HuH-7 (cell line): ENCODE data around the gene RASSF4.

Source experiments
- DNase-seq: peaks from one replicate; pipeline ENCODE4 v3.0.0; 2011; ENCODE audit warnings: low spot score

Gene RASSF4

DNA sequence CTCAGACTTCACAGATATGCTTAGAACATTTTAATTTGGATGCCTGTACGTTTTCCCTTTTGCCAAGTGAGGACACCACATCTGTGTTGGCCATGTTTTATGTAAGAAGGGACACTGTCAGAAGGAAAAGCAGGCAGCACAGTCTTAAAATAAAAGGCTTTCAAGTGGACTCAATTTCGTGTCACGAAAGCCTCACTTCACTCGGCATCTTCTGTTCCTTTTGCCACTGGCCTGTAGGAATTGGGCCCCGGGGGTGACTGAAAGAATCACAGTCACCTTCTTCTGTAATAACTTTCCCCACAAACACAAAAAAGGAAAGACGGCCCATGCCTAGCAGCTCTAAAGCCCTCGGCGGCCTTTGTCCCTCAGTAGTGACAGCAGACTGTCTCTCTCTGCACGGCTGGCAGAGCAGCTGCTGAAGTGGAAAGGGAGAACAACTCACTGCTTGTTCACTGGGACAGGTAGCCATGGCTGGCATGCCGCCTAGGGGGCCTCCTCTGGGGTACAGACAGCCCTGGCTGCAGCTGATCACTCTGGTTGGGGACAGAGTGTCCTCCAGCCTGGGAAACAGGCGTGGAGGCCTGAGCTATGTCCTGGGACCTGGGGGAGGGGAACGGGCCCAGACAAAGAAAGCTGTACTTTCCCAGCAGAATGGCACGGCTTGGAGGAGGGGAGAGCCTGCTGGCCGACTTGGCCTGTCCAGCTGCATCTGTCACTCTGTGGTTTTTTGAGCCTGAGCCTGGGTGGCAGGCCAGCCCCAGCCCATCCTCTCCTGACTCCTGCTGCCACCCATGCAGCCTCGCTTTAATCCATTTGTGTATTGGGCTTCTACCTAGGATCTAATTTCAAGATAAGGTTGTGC, 4.4 kb downstream of the RASSF4 start:
- no peak for DNase-seq

DNA sequence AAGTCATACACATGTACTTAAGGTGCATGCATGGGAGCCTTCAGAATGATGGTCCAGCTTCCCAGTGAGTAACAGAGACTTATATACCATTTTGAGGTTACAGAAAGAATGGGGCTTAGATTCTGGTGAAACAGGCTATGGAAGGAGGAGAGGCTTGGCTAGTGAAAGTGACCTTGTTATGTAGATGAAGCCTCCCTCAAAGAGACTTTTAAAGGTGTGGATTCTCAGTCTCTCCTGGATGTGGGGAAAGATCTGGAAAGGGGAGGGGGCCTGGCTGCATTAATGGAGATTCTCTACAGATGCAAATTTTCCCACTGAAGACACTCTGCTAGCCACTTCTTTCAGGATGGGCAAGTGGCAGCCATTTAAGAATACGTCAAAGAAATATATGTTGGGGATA, 5.5 kb downstream of the RASSF4 start:
- DNase-seq, result no peak

DNA sequence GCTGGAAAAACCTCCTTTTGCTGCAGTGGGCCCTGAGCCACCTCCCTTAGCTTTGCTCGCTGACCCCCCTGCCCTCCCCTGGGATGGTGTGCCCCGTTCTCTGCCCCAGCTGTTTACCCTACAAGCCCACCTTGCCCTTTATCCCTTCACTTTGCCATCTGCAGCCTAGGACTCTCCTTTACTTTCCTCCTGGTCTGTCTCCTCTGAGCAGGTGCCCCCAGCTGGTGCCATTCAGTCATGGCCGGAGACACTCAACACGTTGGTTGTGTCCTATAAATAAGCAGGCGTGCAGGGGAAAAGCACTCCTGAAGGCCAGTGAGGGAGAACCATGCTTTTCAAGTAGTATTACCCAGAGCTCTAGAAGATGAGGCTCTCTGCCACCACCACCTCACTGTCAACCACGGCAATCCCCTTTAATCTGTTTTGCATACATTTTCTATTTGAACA, 6.1 kb downstream of the RASSF4 start:
- DNase-seq, result no peak

DNA sequence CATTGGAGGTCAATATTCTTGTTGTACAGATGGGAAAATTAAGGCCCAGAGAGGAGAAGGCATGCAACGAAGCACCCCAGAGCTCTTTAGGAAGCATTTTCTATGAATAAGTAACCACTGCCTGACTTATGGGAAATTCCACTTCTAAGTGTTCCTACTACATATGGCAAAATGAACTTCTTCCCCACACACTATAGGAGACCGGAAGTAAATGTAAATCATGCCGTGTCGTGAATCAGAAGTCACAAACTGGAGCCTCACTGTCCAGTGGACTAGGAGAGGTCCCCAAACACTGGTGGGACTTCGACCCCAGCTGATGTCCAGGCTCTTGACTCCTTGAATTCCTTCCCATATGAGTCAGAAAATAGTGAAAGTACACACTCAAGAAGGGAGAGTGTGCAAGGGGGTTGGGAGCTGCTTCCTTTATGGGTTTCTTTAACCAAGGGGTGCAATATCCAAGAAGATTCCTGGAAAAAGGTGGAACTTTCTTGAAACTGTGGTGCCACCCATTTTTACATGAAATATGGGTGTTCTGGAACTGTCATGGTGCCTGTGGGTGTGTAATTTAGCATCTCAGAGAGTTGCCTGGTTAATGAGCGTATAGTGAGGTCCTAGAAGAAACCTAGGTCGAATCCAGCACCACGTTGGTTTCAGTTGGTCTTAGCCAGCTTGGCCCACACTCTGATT, 6.7 kb downstream of the RASSF4 start:
- DNase-seq, result no peak

DNA sequence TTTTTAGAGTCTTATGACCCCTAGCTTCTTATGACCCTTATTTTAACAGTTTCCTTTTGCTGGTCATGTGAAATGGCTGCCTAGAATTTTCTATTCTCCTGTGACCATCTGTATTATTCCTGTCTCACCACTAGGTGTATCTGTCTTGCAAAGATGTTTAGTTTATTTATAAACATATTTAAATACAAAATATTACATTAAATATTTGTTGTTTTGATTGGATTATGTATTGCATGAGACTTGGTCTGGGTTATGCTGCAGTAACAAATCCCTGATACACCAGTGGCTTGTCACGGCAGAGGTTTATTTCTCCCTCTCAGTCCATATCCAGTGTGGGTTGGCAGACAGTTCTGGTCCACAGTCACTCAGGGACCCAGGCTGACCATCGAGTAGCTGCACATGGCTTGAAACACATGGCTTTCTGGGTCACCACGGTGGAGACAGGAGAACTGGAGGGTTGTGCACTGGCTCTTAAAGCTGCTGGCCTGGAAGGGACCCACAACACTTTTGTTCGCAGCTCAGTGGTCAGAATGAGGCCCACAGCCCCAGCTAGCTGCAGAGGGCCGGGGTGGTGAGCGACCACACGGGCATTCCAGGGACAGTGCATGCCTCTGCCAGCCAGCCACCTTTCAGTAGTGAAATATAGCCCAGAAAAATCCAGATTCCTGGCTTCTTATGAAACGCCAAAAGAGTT, 7.4 kb downstream of the RASSF4 start:
- no peak for DNase-seq

DNA sequence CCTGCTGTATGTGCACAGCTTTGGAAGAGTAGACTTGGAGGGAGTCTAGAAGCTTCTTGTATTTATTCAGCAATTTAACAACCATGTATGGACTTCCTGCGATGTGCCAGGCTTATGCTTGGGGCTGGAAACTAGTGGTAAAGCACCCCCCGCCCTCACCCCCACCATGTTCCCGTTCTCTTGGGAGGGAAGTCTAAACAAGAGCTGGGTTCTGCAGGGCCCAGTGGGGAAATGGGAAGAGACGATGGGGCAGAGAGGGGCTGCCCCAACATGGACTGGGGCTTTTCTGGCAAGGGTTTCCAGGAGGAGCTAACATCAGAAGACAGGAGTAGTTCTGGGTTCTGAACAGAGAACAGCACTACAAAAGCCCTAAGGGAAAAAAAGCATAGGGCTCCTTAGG, 8.0 kb downstream of the RASSF4 start:
- DNase-seq, result no peak

DNA sequence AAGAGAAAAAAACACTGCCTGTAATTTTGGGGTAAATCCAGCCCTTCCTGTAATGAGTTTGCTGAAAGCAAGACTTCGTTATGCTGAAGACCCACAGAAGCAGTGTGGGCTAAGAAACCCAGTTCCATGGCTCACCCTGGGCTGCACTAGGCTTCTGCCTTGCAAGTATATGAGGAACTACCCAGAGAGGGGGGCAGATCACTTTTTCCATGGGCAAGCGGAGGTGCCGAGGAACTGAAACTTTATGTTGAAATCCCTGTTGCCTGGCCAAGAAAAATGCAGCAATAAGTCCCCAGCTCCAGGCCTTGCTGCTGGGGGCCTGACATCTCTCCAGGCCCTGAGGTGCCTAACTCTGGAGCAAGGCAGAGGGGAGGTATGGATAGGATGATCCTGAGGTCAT, 8.5 kb downstream of the RASSF4 start:
- no peak for DNase-seq

DNA sequence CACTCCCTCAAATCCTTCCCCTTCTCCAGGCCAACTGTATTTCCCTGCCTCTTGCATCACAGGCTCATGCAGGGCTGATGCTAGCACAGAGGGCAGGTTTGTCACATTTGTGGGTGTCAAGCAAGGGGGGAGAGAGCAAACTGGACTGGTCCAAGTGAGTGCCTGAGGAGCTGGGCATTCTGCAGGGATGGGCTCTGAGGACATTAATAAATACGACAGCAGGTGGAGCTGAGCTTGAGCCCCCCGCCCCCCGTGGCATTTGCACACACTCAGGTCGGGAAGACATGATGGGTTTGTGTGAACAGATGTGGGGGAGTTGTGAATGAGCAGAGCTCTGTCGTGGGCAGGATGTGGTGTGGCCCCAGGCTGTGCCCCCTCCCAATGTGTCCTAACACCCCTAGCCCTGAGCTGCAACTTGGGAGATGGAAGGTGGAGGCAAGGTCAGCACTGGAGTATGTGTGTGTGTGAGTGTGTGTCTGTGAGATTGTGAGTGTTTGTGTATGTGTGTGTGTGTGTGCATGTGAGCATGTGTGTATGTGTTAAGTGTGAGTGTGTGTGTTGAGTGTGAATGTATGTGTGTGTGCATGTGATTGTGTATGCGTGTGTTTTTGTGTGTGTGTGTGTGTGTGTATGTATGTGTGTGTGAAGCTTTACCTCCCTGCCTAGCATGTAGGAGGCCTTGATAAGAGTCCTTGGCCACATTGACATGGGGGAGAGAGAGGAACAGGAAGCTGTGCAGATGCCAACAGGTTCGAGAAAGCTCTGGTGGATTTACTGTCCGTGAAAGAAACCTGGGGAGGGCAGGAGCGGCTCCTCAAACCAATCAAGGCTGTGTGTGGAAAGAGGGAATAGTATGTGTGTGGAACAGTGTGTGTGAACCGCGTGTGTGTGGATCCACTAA, 9.1 kb downstream of the RASSF4 start:
- no peak for DNase-seq

DNA sequence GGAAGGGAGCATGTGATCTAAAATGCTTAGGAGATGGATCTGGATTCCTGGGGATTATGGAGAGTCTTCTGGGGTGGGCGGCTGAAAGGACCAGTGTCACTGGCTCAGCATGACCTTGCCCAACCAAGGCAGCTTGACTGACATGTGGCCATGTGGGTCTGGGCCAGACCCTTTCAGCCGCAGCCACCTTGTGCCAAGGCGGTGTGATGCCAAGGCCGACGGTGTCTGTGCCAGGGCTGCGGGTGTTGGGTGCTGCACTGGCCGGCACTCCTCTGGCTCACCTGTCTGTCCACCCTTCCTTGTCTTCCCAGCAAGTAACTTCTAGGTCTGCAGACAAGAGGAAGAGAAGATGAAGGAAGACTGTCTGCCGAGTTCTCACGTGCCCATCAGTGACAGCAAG, 10.3 kb downstream of the RASSF4 start:
- no peak for DNase-seq

DNA sequence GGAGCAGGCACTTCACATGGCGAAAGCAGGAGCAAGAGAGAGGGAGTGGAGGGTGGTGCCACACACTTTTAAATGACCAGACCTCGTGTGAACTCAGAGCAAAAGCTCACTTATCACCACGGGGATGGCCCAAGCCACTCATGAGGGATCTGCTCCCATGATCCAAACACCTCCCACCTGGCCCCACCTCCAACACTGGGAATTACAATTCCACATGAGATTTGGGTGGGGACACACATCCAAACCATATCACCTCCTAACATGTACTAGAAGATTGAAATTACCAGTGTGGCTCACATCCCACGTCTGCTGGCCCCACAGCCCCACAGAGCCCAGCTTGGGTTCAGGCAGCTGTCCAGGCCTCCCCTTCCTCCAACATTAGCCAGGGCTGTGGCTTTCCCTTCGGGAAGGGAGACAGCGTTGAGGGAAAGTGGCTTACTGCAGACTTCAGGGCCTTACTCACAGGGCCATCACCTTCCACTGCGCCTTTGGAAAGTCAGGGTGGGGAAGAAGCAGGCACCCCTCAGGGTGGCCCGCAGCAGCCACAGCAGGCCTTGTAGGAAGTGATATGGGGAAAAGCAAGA, 11.3 kb downstream of the RASSF4 start:
- no peak for DNase-seq

DNA sequence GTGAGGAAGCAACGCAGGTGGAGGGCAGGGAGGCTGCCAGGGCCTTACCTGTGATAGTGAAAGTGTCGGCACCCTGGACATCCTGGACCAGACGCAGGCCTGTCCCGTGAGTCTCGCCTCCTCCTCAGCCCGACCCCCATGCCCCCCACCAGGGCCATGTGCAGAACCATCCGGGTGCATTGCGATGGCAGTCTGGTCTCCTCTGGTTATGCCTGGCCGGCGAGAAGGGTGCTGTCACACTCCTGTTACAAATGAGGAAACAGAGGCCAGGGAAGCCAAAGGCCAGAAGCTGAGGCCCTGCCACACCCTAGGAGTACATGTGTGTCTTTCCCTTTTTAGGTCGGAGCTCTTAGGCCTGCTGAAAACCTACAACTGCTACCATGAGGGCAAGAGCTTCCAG, 11.8 kb downstream of the RASSF4 start:
- DNase-seq, result no peak

DNA sequence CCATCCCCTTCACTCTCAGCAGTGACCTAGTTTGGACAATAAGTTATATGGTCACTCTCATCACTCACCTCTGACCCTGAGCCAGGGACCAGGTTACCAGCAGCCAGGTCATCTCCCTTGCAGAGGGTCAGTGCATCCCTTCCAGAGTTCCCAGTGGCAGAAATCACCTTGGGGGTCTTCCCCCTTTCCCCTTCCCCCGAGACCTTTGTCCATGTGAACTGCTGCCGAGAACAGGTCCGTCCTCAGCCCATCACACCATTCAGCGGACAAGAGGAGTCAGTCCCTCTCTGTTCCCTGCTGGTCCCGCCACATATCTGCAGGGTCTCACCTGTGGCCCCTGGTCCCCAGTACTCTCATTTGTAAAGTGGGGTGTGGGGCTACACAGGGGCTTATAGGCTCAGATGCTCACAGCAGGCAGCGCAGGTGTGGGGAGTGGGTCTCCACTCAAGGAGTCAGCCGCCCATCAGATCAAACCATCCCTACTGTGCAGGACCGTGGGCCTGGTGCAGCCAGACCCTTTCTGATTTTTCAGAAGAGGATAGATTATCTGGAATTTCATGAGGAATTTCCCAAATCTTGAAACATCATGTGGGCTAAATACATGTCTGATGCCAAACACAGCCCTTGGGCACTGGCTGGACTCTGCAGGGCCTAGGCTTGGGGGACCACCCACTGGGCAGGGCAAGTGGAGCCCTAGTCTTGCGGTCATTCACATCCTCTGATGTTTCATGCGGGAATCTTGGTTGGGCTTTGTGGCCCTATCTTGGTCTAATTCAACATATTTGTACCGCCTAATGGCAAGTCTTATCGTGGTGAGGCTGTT, 12.5 kb downstream of the RASSF4 start:
- DNase-seq, result no peak

DNA sequence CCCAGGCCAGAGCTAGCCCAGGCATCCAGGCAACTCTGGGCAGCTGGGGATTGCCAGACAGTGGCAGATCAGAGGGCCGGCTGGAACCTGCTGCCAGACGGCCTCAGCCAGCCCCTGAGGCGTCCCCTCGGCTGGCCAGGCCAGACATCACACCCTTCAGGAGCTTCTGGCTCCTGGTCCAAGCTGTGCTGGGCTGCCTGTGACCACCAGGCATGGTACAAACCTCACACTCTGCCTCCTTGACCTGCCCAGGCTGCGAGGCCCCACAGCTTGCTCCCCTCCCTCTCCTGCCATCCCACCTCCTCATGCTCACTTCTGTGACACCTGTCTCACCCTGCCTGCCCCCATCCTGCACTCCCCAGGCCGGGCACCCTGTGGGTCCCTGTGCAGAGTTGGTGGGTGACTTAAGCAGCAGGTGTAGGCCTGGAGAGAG, 13.3 kb downstream of the RASSF4 start:
- no peak for DNase-seq

DNA sequence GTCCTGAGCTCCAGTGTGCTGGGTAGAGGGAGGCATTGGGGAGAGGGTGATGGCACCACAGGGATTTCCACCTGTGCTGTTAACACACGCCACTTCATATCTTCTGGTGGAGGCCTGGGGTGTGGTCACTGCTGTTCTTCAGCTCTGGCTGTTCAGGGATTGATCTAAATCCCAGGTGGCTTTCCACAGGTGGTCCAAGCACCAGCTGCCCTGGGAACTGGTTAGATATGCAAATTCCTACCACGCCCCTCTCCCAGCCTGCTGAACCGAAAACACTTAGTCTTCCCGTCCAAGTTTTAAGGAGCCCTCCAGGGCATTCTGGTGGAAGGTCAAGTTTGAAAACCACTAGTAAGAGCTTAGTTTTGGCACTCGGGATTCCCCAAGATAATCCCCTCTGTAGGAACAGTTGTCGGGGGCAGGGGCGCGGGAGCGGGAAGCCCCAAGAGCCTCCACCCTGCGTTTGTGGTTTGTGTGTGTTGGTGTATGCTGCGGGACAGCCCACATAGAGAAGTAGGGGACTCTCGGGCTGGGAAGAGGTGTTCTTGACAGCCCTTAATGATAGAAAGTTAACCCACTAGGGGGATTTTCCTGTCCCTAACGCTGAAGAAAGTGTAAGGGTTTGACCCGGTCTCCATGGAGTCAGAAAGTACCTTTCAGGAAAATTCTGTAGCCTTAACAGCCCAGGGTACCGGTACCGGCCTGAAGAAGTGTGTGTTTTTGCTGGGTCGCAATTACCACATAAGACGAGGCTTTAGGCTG, 13.9 kb downstream of the RASSF4 start:
- no peak for DNase-seq

DNA sequence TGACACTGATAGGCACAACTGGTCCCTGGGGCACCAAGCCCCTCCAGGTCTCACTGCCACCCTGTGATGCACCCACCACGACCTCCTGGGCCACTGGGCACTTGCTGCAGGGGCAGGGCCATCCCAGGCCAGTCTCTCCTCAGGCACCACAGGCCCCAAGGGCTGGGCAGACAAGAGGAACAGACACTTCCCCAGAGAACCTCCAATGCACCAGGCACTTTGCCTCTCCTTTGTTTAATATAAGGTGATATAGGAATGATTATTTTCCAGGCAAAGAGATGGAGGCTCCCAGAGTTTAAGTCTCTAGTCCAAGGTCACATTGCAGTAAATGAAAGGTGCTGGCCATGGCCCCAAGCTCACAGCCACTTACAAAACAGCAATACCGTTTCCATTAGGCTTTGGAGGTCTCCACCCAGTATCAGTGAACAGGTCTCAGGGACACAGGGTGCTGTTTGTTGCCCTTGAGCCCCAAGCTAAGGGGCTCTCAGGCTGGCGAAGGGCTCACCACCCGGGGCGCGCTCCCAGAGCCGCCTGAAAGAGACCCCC, 14.6 kb downstream of the RASSF4 start:
- DNase-seq, result no peak

DNA sequence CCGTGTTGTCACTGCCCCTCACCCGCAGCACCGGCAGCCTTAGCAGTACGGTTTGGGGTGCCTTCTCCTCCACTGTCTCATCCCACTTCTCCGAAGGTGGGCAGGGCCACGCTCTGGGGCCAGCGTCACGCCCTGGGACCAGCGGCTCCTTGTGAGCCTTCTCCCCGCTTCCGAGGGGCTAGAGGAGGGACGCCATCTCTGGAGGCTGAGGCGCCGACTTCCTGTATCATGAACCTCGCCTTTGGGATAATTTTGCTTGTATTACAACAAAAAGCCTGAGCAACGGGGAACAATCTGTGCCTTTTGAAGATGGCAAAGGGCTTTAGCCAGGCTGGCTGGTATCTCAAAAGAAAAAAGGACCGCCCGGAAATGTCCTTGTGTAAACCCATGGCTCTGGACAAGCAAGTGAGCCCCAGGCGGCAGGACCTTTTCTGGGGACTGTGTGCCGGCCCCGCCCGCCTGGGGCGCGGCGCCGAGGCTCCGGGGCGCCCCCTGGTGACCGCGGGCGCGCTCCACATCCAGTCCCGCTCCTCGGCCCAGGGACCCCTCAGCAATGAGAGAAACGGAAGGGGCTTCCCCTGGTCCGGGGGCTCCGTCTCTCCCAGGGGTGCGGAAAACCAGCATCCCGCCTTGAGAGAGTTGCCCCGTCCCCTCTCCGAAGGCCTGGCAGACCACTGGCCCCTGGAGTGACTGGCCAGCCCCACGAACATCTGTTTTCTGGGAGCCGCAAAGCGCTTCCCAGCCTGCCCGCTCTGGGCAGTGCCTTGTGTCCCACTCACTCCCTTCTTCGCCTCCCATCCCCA, 15.2 kb downstream of the RASSF4 start:
- peak; percentile 68 for DNase-seq

DNA sequence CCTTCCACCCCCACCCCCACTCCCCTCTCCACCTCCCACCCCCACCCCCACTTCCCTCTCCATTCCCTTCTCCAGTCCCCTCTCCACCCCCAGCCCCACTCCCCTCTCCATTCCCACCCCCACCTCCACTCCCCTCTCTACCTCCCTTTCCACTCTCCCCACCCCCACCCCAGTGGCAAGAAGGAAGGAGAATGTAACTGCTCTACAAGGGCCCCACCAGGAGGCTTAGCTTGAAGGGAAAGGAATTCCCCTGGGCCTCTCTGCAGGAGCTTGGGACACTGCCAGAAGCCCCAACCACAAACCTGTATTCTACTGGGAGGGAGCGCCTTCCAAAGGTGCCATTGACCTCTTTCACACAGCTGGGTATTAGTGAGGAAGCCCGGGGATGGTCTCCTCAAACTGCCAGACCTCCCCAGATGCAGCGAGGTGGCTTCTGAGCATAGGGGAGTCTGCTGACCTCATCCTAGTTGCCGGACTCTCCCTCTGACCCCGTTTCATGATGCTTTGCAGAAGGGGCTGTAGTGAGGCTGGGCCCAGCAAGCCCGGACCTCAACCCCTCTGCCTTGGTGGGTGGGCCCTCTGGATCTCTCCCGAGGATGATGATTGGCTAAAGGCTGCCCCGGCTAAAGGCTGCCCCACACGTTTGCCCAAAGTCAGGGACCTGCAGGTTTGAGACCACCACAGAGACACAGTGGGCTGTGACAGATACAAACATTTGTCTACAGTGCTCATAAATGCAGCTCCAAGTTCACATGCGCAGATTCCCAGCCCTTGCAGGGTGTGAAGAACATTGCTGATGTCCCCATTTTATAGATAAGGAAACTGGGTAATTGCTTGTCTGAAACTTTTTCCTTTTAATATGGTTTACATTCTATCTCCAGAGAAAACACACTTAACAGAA, 16.1 kb downstream of the RASSF4 start:
- DNase-seq, result peak; percentile 52
